Measurements from ENCODE around the gene ZNF567.
"Not testable (repeated sequence)": the region's sequence is repeated elsewhere in the genome, so short reads cannot be mapped to it uniquely, and the experiment has no call there.

Gene ZNF567

GRCh38 chr19:36687214-36688056, at the start of gene ZNF567:
Gene ZNF567 (plus strand): TSS chr19:36687612. CDS start chr19:36694868, 7,256 bp downstream.
- peak; percentile 94 for DNase-seq (ENCODE audit: low spot score)

GRCh38 chr19:36638862-36639510, 48.4 kb upstream of the ZNF567 start:
- DNase-seq (ENCODE audit: low spot score), result peak; percentile 2

GRCh38 chr19:36646746-36647145, 40.7 kb upstream of the ZNF567 start:
- DNase-seq (ENCODE audit: low spot score), result no peak

- DNase-seq (ENCODE audit: low spot score), result no peak
Measured at GRCh38 chr19:36652958-36653357, 34.5 kb upstream of the ZNF567 start.

GRCh38 chr19:36665832-36666231, 21.6 kb upstream of the ZNF567 start:
- DNase-seq (ENCODE audit: low spot score), result no peak

- DNase-seq (ENCODE audit: low spot score), result no peak
Measured at GRCh38 chr19:36668646-36669045, 18.8 kb upstream of the ZNF567 start.

- no peak for DNase-seq (ENCODE audit: low spot score)
Measured at GRCh38 chr19:36672368-36672767, 15.0 kb upstream of the ZNF567 start.

GRCh38 chr19:36674201-36674600, 13.2 kb upstream of the ZNF567 start:
- DNase-seq (ENCODE audit: low spot score), result no peak

GRCh38 chr19:36679455-36679854, 8.0 kb upstream of the ZNF567 start:
- DNase-seq (ENCODE audit: low spot score), result no peak

GRCh38 chr19:36685835-36686234, 1.6 kb upstream of the ZNF567 start:
- DNase-seq (ENCODE audit: low spot score), result no peak

- DNase-seq (ENCODE audit: low spot score), result no peak
Measured at GRCh38 chr19:36686365-36687213, 823 bp upstream of the ZNF567 start.

GRCh38 chr19:36688058-36688457, 646 bp downstream of the ZNF567 start:
- DNase-seq (ENCODE audit: low spot score), result no peak

- DNase-seq (ENCODE audit: low spot score), result no peak
Measured at GRCh38 chr19:36707134-36707533, 19.7 kb downstream of the ZNF567 start.

GRCh38 chr19:36709423-36709822, 22.0 kb downstream of the ZNF567 start:
- DNase-seq (ENCODE audit: low spot score), result no peak

- peak; percentile 4 for DNase-seq (ENCODE audit: low spot score)
Measured at GRCh38 chr19:36719687-36720556, 32.5 kb downstream of the ZNF567 start.

- not testable (repeated sequence) for DNase-seq (ENCODE audit: low spot score)
Measured at GRCh38 chr19:36736166-36736565, 48.8 kb downstream of the ZNF567 start.

GRCh38 chr19:36745870-36746269, 58.5 kb downstream of the ZNF567 start:
- DNase-seq (ENCODE audit: low spot score), result no peak

- DNase-seq (ENCODE audit: low spot score), result no peak
Measured at GRCh38 chr19:36747750-36748149, 60.3 kb downstream of the ZNF567 start.

- no peak for DNase-seq (ENCODE audit: low spot score)
Measured at GRCh38 chr19:36748431-36749275, 61.2 kb downstream of the ZNF567 start.

GRCh38 chr19:36749613-36750012, 62.2 kb downstream of the ZNF567 start:
- not testable (repeated sequence) for DNase-seq (ENCODE audit: low spot score)

All from NAMALWA (cell line).